Nephron (organoid): Measurements from ENCODE around the gene PCBP4.
A peak's percentile ranks its signal among the peaks of the same experiment; 100 is the strongest.

Experiments used
- H3K27ac Mint-ChIP-seq, 3 experiments: 2 replicates each; pipeline ENCODE4 v1.8.0; 2020; ENCODE audit warnings: mixed read lengths in 3 of 3, mild to moderate bottlenecking in 2 of 3, moderate library complexity in 1 of 3
- H3K27me3 Mint-ChIP-seq: 2 replicates; pipeline ENCODE4 v1.8.0; 2021; ENCODE audit warnings: low read depth, mild to moderate bottlenecking, moderate library complexity, mixed read lengths
- H3K36me3 Mint-ChIP-seq: 2 replicates; pipeline ENCODE4 v1.8.0; 2020; ENCODE audit warnings: low read depth, mixed read lengths
- H3K4me1 Mint-ChIP-seq: 2 replicates; pipeline ENCODE4 v1.8.0; 2020; ENCODE audit warnings: mixed read lengths
- H3K4me3 Mint-ChIP-seq, 3 experiments: 2 replicates each; pipeline ENCODE4 v1.8.0; 2020; ENCODE audit warnings: mild to moderate bottlenecking in 3 of 3, mixed read lengths in 3 of 3, moderate library complexity in 2 of 3
- H3K9me3 Mint-ChIP-seq: 2 replicates; pipeline ENCODE4 v1.8.0; 2020; ENCODE audit warnings: mixed read lengths
- TF ChIP-seq, protein P1 (sequence below), 3 experiments: fragments of 200-600 bp; sonication (generic); IDR thresholded peaks; one replicate each; pipeline ENCODE4 v1.5.0; 2021; ENCODE audit warnings: antibody characterized with exemption in 3 of 3; ENCODE audit not compliant: unreplicated experiment in 3 of 3

The PCBP4 gene

DNA sequence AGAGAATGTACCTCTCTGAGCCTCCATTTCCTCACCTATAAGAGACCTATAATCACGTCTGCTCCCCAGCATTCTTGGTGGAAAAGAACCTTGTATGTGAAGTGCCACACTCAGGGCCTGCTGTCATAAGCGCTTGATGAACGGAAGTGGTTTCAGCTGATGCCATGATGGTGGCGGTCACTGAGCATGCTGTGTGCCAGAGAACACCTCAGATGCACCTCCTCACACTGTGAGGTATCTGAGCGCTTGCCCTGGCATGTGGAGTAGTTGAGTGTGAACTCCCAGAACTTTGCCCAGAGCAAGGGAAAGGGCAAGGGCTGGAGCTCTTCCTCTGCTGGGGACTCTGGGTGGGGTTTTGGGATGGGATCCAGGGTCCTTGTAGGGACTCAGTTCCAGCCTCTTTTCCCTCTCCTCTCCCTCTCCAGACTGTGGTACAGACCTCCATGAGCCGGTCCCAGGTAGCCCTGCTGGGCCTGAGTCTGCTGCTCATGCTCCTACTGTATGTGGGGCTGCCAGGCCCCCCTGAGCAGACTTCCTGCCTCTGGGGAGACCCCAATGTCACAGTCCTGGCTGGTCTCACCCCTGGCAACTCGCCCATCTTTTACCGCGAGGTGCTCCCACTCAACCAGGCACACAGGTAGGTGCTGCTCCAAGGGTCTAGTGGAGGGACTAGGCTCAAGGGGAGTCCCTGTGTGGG, 10.3 kb upstream of the PCBP4 start:
- Mint-ChIP-seq H3K27me3 (no peaks in the 10 kb centered on the region), H3K9me3 (no peaks in the 10 kb centered on the region)

DNA sequence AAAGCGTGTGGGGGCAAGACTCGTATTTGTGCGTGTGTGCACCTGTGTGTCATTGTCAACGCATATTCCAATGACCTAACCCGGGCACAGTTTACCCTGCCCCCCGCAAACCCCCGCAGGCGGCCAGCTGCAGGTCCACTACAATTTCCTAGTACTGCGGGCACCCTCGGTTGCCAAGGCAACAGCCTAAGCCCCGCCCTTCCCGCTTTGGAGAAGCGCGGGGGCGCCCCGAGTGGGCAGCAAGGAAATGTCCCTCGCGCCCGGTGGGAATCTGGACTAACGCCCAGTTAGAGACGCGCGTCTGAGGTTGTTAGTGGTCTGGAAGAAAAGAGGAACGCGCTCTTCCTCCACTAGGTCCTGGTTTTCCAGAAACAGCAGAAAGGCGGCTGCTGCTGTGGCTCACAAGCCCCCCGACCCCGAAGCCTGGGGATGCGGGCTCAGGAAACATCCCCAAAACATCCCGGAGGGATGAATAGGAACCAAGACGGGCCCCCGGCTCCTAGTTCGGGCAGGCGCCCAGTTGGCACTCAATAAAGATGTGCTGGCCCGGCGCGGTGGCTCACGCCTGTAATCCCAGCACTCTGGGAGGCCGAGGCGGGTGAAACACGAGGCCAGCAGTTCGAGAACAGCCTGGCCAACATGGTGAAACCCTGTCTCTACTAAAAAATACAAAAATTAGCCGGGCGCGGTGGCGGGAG, 8.7 kb upstream of the PCBP4 start:
- H3K4me1 Mint-ChIP-seq = peaks cover 29% of the 10 kb centered on the region
- TF ChIP-seq, protein P1, sequence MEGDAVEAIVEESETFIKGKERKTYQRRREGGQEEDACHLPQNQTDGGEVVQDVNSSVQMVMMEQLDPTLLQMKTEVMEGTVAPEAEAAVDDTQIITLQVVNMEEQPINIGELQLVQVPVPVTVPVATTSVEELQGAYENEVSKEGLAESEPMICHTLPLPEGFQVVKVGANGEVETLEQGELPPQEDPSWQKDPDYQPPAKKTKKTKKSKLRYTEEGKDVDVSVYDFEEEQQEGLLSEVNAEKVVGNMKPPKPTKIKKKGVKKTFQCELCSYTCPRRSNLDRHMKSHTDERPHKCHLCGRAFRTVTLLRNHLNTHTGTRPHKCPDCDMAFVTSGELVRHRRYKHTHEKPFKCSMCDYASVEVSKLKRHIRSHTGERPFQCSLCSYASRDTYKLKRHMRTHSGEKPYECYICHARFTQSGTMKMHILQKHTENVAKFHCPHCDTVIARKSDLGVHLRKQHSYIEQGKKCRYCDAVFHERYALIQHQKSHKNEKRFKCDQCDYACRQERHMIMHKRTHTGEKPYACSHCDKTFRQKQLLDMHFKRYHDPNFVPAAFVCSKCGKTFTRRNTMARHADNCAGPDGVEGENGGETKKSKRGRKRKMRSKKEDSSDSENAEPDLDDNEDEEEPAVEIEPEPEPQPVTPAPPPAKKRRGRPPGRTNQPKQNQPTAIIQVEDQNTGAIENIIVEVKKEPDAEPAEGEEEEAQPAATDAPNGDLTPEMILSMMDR (IDR thresholded peaks at IDR 0.05; ENCODE audit: unreplicated experiment in 3 of 3) = peak in 1 of 3 experiments; percentile 10
- no peaks in the 10 kb centered on the region for H3K36me3 Mint-ChIP-seq

More for the DNA sequence above, 10.3 kb upstream of the PCBP4 start:
- TF ChIP-seq, protein P1 (IDR thresholded peaks at IDR 0.05; ENCODE audit: unreplicated experiment in 3 of 3) = no peak
- no peaks in the 10 kb centered on the region for H3K36me3 Mint-ChIP-seq
- H3K4me3 Mint-ChIP-seq = peak overlapping the region; percentile 47 to 80 (median 65)
- peak overlapping the region; percentile 30 to 47 (median 43) for H3K27ac Mint-ChIP-seq
- peaks cover 36% of the 10 kb centered on the region for H3K4me1 Mint-ChIP-seq

DNA sequence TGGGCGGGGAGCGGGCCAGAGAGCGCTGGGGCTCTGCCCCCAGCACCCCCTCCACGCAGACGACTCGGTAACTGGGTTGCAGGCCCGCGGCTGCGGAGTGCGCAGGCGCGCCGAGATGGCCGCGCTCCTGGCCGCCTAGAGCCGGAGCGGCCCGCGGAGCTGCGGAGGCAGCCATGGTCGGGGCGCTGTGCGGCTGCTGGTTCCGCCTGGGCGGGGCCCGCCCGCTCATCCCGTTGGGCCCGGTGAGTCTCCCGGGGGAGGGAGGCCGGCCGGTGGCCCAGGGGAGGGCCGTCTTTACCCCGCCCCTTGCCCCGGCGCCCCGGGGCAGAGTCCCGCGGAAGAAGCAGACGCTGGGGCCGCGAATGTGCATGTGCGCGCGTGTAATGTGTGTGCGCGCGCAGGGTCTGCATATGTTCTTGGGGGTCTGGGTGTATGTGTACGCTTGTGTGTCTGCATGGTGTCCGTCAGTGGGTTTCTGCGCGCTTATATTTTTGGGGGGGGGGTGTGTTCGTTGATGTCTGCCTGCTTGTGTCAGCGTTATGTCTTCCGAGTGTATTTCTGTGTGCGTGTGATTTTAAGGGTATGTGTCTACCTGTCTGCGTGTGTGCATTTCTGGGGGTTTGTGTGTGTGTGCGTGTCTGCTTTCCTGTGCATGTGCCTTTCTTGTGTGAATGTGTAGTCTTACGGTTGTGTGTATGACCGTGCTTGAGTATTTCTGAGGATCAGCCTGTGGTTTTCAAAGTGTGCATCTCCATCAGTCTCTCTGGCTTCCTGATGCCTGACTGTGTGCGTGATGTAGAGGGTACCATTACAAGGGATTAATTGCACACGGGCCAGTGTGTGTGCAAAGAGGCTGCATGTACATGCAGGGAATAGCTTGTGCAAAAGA, 8.0 kb upstream of the PCBP4 start, which contains the start of gene ABHD14A:
ABHD14A (plus strand) TSS at position 102 of the 889 bp plus-strand sequence; CDS start at position 174, 72 bp downstream.
- Mint-ChIP-seq H3K4me3 (peak within 1 kb of the TSS; percentile 93 to 96 (median 94)), H3K36me3 (no peaks in the 10 kb centered on the region), H3K27ac (peak within 1 kb of the TSS; percentile 90 to 95 (median 91)), H3K27me3 (no peaks in the 10 kb centered on the region), H3K9me3 (no peaks in the 10 kb centered on the region), H3K4me1 (peaks cover 36% of the 10 kb centered on the region)
- TF ChIP-seq, protein P1 (IDR thresholded peaks at IDR 0.05; ENCODE audit: unreplicated experiment in 3 of 3) = no peak

More for the DNA sequence above, 8.7 kb upstream of the PCBP4 start:
- peak overlapping the region; percentile 83 to 88 (median 88) for H3K4me3 Mint-ChIP-seq
- peak overlapping the region; percentile 59 to 80 (median 78) for H3K27ac Mint-ChIP-seq
- no peaks in the 10 kb centered on the region for H3K9me3 Mint-ChIP-seq
- H3K27me3 Mint-ChIP-seq = no peaks in the 10 kb centered on the region

DNA sequence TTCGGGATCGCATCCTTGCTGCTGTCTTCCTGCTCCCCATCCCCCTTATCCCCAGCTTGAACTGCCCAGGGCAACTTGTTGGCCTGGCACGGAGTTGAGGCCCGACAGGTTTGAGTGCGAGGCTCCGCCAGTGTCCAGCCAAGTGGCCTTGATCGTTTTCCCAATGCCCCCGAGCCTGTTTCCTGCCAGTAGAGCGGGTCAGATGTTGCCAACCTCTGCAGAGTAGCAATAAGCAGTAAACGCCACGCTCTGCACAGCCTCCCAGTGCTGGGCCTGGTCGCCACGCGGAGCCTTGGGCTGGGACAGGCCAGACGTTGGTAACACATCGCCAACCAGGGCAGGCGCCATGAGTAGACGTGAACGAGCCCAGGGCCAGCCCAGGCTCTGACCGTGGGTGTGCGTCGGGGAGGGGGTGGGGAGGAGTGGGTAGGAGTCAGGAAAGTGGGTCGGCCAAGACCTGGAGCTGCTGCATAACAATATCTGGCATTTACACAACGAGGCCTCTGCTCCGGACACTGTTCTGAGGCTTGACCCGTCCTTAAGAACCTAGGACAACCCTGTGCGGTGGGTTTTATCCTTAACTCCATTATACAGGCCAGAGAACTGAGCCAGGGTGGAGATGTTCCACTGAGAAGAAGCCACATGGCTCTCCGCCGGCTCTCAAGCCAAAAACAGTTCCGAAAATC, 7.2 kb upstream of the PCBP4 start:
- peak overlapping the region; percentile 93 to 96 (median 94) for H3K4me3 Mint-ChIP-seq

DNA sequence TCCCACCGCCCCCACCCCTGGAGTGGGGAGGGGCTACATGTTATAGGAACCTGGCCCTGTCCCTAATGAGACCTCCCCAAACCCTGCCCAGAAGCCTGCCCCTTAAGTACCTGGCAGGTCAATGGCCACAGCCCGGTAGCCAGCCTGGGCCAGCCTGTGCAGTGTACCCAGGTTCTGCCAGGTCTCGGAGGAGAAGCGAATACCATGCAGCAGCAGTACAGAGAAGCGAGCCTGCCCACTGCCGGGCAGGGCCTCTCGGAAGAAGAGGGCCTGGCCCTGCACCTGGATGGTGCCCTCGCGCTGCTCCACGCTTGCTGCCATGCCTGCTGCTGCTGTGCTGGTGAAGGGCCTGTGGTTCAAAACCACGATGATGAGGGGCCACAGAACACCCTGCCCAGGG, 4.1 kb upstream of the PCBP4 start:
- TF ChIP-seq, protein P1 (IDR thresholded peaks at IDR 0.05; ENCODE audit: unreplicated experiment in 3 of 3) = no peak
- Mint-ChIP-seq H3K27ac (peak overlapping the region in 2 of 3 experiments; percentile 53 to 57), H3K4me3 (peak overlapping the region; percentile 49 to 76 (median 51))

More for the DNA sequence above, 7.2 kb upstream of the PCBP4 start:
- H3K4me1 Mint-ChIP-seq = peaks cover 38% of the 10 kb centered on the region
- no peaks in the 10 kb centered on the region for H3K27me3 Mint-ChIP-seq
- no peaks in the 10 kb centered on the region for H3K9me3 Mint-ChIP-seq
- TF ChIP-seq, protein P1 (IDR thresholded peaks at IDR 0.05; ENCODE audit: unreplicated experiment in 3 of 3) = peak in 1 of 3 experiments; percentile 55
- H3K36me3 Mint-ChIP-seq = no peaks in the 10 kb centered on the region
- peak overlapping the region; percentile 90 to 95 (median 91) for H3K27ac Mint-ChIP-seq

More for the DNA sequence above, 4.1 kb upstream of the PCBP4 start:
- Mint-ChIP-seq H3K36me3 (no peaks in the 10 kb centered on the region), H3K4me1 (peaks cover 43% of the 10 kb centered on the region), H3K27me3 (no peaks in the 10 kb centered on the region), H3K9me3 (no peaks in the 10 kb centered on the region)
